Esophagus squamous epithelium (tissue), 4 donors: Measurements from ENCODE around the gene TTC28.

Source experiments
- POLR2A ChIP-seq, 4 donors: fragments of 450-650 bp; IDR thresholded peaks; one replicate each; pipeline ENCODE4 v1.6.1; 2017; ENCODE audit warnings: antibody characterized with exemption in 4 of 4, mild to moderate bottlenecking in 4 of 4, moderate library complexity in 3 of 4
- TF ChIP-seq, protein P1 (sequence below), 6 experiments: fragments of 450-650 bp in 4 of 6; fragments of 200-600 bp in 2 of 6; sonication (generic) in 2 of 6; IDR thresholded peaks; one replicate each; pipeline ENCODE4 v1.5.1; 2016 to 2019; ENCODE audit warnings: antibody characterized with exemption in 6 of 6, mild to moderate bottlenecking in 4 of 6, moderate library complexity in 4 of 6

DNA sequence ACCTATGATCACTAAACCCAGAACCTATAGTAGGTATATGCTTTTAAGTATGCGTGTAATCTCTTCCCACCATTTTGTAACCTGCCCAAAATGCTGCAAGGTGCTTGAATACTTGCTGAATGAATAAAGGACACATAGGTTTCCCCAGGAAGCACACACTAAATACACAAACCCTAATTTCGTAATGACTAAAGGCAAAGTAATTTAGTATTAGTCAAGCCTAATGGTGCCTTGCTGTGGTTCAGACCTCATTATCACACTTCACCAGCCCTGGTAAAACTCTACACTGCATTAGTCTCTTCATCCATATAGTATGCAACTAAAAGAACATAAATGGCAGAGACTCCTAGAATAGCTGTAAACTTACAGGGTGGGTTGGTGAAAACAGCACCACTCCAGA, 471.6 kb downstream of the TTC28 start:
- TF ChIP-seq, protein P1, sequence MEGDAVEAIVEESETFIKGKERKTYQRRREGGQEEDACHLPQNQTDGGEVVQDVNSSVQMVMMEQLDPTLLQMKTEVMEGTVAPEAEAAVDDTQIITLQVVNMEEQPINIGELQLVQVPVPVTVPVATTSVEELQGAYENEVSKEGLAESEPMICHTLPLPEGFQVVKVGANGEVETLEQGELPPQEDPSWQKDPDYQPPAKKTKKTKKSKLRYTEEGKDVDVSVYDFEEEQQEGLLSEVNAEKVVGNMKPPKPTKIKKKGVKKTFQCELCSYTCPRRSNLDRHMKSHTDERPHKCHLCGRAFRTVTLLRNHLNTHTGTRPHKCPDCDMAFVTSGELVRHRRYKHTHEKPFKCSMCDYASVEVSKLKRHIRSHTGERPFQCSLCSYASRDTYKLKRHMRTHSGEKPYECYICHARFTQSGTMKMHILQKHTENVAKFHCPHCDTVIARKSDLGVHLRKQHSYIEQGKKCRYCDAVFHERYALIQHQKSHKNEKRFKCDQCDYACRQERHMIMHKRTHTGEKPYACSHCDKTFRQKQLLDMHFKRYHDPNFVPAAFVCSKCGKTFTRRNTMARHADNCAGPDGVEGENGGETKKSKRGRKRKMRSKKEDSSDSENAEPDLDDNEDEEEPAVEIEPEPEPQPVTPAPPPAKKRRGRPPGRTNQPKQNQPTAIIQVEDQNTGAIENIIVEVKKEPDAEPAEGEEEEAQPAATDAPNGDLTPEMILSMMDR (IDR thresholded peaks at IDR 0.05) = no peak
- TF ChIP-seq POLR2A (IDR thresholded peaks at IDR 0.05) = no peak
